Neural cell (in vitro differentiated cells): ENCODE measurements around the gene HTR5A.

ENCODE experiments used
- EZH2 ChIP-seq: fragments of 200-600, 300-800 bp; shearing (Covaris generic), sonication (generic); IDR thresholded peaks from 2 replicates; pipeline ENCODE4 v1.6.1; 2014; ENCODE audit warnings: antibody characterized with exemption, low read length, borderline replicate concordance, mild to moderate bottlenecking; ENCODE audit not compliant: insufficient read depth, poor library complexity, severe bottlenecking
- TF ChIP-seq, protein P1 (sequence below): fragments of 450-650 bp; IDR thresholded peaks from 2 replicates; pipeline ENCODE4 v1.5.1; 2014; ENCODE audit warnings: antibody characterized with exemption, mild to moderate bottlenecking, moderate library complexity; ENCODE audit not compliant: poor library complexity, severe bottlenecking

DNA sequence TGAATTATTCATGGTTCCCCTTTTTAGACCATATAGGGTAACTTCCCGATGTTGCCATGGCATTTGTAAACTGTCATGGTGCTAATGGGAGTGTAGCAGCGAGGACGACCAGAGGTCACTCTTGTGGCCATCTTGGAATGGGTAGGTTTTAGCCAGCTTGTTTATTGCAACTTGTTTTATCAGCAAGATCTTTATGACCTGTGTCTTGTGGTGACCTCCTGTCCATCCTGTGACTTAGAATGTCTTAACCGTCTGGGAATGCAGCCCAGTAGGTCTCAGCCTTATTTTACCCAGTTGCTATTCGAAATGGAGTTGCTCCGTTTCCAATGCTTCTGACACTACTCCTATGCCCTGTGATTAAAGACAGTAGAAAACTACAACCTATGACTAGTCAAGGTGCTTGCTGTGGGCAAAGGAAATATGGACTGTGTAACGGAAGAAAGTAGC is 48.4 kb upstream of the HTR5A start:
- TF ChIP-seq EZH2, result no peak
- TF ChIP-seq, protein P1, sequence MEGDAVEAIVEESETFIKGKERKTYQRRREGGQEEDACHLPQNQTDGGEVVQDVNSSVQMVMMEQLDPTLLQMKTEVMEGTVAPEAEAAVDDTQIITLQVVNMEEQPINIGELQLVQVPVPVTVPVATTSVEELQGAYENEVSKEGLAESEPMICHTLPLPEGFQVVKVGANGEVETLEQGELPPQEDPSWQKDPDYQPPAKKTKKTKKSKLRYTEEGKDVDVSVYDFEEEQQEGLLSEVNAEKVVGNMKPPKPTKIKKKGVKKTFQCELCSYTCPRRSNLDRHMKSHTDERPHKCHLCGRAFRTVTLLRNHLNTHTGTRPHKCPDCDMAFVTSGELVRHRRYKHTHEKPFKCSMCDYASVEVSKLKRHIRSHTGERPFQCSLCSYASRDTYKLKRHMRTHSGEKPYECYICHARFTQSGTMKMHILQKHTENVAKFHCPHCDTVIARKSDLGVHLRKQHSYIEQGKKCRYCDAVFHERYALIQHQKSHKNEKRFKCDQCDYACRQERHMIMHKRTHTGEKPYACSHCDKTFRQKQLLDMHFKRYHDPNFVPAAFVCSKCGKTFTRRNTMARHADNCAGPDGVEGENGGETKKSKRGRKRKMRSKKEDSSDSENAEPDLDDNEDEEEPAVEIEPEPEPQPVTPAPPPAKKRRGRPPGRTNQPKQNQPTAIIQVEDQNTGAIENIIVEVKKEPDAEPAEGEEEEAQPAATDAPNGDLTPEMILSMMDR, result no peak
